Fibroblast of mammary gland (primary cell): ENCODE results near the gene GTF3C1.
A peak's percentile ranks its signal among the peaks of the same experiment; 100 is the strongest.
"Not testable (repeated sequence)": the region's sequence is repeated elsewhere in the genome, so short reads cannot be mapped to it uniquely, and the experiment has no call there.

Experiments
- DNase-seq: peaks from one replicate; pipeline ENCODE4 v3.0.0-alpha.2; 2010; ENCODE audit warnings: low read depth
- H3K4me3 ChIP-seq: 2 replicates; pipeline ENCODE4 v1.5.1; 2011; ENCODE audit warnings: low read depth, mild to moderate bottlenecking, low read length, moderate library complexity; ENCODE audit not compliant: control insufficient read depth
- TF ChIP-seq, protein P1 (sequence below): conservative IDR thresholded peaks from 2 replicates; pipeline ENCODE4 v1.5.1; 2011; ENCODE audit warnings: low read depth, low read length, inconsistent platforms; ENCODE audit not compliant: control insufficient read depth, insufficient read depth

Gene GTF3C1

DNA sequence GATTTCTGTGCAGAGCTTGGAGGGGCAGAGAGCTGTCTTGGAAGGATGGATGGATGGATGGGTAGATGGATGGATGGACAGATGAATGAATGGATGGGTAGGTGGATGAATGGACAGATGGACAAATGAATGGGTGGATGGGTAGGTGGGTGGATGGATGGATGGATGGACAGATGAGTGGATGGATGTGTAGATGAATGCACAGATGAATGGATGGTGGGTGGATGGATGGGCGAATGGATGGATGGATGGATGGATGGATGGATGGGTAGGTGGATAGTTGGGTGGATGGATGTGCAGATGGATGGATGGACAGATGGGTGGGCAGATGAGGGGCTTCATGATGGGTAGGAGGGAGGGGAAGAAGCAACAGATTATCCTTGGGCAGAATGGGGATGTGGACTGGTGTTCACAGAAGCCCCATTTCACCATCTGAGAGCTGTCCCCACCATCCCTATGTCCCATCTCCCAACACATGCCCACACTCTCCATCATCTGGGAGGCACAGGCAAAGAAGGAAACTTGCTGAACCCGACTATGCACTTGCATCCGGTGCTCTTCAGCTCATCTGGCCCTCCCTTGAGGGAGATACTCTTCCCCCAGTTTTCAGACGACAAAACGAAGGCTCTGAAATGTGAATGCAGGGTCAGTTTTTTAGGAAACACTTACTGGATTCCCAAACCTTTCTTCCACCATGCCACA, 90.6 kb downstream of the GTF3C1 start:
- TF ChIP-seq, protein P1, sequence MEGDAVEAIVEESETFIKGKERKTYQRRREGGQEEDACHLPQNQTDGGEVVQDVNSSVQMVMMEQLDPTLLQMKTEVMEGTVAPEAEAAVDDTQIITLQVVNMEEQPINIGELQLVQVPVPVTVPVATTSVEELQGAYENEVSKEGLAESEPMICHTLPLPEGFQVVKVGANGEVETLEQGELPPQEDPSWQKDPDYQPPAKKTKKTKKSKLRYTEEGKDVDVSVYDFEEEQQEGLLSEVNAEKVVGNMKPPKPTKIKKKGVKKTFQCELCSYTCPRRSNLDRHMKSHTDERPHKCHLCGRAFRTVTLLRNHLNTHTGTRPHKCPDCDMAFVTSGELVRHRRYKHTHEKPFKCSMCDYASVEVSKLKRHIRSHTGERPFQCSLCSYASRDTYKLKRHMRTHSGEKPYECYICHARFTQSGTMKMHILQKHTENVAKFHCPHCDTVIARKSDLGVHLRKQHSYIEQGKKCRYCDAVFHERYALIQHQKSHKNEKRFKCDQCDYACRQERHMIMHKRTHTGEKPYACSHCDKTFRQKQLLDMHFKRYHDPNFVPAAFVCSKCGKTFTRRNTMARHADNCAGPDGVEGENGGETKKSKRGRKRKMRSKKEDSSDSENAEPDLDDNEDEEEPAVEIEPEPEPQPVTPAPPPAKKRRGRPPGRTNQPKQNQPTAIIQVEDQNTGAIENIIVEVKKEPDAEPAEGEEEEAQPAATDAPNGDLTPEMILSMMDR, result no peak
- no peak overlapping the region for H3K4me3 ChIP-seq
- no peak for DNase-seq

DNA sequence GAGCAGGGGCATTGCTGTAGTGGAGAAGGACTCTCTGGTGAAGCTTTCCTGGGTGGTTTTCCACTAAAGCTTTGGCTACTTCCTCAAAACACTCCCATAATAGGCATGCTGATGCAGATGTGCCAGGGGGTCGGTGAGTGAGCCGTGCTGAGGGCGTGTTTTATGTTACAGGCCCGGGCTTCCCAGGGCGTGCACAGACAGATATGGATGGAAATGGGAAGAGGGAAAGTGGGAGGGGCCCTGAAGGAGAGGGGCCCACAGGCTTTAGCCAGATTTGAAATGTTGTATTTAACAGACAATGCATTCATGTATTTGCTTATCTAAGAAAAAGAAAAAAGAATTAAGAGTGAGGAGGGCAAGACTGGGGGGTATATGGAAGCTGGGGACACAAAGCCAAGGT, 91.5 kb downstream of the GTF3C1 start:
- no peak overlapping the region for H3K4me3 ChIP-seq
- TF ChIP-seq, protein P1, result no peak
- no peak for DNase-seq

DNA sequence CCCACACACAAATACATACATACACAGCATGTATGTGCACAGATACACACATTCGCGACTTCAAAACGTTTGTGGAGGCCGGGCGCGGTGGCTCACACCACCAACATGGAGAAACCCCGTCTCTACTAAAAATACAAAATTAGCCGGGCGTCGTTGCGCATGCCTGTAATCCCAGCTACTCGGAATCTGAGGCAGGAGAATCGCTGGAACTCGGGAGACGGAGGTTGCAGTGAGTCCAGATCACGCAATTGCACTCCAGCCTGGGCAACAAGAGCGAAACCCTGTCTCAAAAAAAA, 92.2 kb downstream of the GTF3C1 start:
- H3K4me3 ChIP-seq, DNase-seq: not testable (repeated sequence)

DNA sequence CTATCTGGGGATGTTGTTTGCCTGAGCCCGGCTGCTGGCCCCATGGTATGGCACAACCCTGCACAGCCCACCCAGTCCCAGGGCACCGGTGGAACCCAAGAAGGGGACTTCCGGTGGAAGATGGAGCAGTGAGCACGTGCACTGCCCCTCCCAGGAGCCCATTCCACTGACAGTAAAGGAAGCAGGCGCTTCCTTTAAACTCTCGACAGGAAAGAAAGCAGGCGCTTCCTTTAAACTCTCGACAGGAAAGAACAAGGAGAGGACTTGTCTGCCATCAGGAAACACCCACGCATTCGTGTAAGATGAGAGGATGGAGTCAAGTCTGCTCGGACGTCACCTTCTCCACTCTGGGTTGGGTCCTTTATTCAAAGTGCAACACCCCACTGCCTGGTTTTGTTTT, 94.0 kb downstream of the GTF3C1 start:
- TF ChIP-seq, protein P1, result no peak
- peak; percentile 14 for DNase-seq
- H3K4me3 ChIP-seq, result no peak overlapping the region

DNA sequence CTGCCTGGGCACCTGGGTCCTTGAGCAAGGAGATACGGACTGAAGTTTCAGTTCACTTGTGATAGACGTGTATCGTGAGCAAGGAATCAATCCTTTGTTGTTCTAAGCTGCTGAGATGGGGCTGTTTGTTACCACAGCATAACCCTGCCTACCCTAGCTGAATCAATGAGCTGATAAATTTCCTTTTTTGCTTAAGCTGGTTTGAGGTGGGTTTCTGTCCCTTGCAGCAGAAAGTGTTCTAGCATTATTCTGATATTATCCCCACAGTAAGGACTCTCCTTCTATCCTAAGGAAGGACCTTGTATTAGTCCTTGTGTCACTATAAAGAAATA, 96.3 kb downstream of the GTF3C1 start:
- TF ChIP-seq, protein P1, result no peak
- DNase-seq, result no peak
- H3K4me3 ChIP-seq, result no peak overlapping the region

DNA sequence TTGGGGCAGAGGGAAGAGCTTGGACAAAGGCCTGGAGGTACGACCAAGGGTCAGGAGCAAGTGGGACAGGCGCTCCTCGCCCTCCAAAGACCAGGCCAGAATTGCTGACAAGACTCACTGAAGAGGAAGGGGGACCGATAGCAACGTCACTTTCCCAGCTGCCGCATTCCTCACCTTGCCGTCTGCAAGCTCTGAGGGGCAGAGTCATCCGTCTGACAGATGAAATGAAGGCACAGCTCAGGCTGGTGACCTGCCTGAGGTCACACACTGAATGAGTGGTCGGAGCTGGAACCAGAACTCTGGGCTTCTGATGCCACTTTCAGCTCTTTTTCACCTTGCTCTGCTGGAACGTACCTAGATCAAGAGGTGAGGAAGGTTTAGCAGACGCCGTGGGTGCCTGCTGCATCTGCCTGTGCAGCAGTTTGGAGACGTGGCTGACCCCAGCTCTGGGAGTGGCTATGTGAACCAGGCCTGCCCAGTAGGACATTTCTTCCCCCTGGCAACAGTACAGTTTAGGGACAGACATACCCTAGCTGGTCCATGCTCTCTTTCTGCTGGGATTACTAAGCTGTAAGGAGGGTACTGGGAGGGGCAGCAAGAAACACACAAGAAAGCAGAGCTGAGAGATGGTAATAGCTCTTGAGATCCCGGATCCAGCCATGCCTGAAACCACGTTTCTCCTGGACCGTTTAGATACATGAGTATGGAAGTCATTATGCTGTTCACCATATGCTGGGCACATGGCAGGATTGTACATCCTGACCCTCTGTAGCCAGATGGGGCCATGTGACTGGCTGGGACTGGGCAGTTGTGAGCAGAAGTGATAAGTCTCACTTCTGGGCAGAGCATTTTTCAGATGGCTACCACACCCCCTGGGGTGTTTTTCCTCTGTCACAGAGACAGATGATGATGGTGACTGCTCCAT, 96.9 kb downstream of the GTF3C1 start:
- H3K4me3 ChIP-seq, result no peak overlapping the region
- DNase-seq, result peak; percentile 39
- TF ChIP-seq, protein P1, result no peak

DNA sequence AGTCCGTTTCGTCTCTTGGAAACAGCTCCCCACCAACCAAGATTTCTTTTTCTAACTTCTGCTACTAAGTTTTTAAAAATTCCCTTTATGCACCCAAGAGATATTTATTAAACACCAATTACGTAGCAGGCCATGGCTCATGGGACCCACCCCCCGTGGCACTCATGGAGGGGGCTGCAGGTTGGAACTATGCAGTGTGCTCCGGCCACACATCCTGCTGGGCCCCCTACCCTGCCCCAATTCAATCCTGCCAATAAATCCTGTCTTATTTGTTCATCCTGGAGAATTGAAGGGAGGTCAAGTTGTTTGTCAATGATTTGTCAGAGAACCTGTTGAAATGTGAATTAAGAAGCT, 99.5 kb downstream of the GTF3C1 start:
- no peak overlapping the region for H3K4me3 ChIP-seq
- no peak for DNase-seq
- TF ChIP-seq, protein P1, result no peak
